Activated naive CD8-positive, alpha-beta T cell treated with anti-CD3 and anti-CD28 coated beads, Interleukin-2, amount 50 U/mL, for 24 hours (primary cell): ENCODE data around the gene ITGAX.

Experiments
- ATAC-seq: fragments of 150-1000 bp; cut with Tn5 transposase; one replicate; pipeline ENCODE4 v1.10.0; 2021
- DNase-seq: peaks from one replicate; pipeline ENCODE4 v3.0.0; 2021
- H3K27ac Mint-ChIP-seq: one replicate; pipeline ENCODE4 v1.8.0; 2021; ENCODE audit warnings: mild to moderate bottlenecking, mixed read lengths
- H3K27me3 Mint-ChIP-seq: one replicate; pipeline ENCODE4 v1.8.0; 2021; ENCODE audit warnings: mixed read lengths
- H3K36me3 Mint-ChIP-seq: one replicate; pipeline ENCODE4 v1.8.0; 2021; ENCODE audit warnings: low read depth, mixed read lengths
- H3K4me1 Mint-ChIP-seq: one replicate; pipeline ENCODE4 v1.8.0; 2021; ENCODE audit warnings: mixed read lengths
- H3K4me3 Mint-ChIP-seq: one replicate; pipeline ENCODE4 v1.8.0; 2021; ENCODE audit warnings: mild to moderate bottlenecking, moderate library complexity, mixed read lengths
- H3K9me3 Mint-ChIP-seq: one replicate; pipeline ENCODE4 v1.8.0; 2021; ENCODE audit warnings: mixed read lengths

ITGAX gene

GRCh38 chr16:31421587-31421986 lies 66.6 kb downstream of the ITGAX start:
- Mint-ChIP-seq H3K9me3 (no peaks in the 10 kb centered on the region), H3K36me3 (no peaks in the 10 kb centered on the region), H3K4me1 (peaks cover 40% of the 10 kb centered on the region), H3K27me3 (peaks cover 19% of the 10 kb centered on the region), H3K27ac (no peak overlapping the region), H3K4me3 (peak overlapping the region; percentile 40)
- peak; percentile 67 for DNase-seq
- peak; percentile 88 for ATAC-seq

GRCh38 chr16:31423241-31423640 lies 68.3 kb downstream of the ITGAX start:
- DNase-seq, result no peak
- ATAC-seq, result no peak
- Mint-ChIP-seq H3K4me1 (peaks cover 40% of the 10 kb centered on the region), H3K4me3 (no peak overlapping the region), H3K36me3 (no peaks in the 10 kb centered on the region), H3K27me3 (peaks cover 12% of the 10 kb centered on the region), H3K27ac (no peak overlapping the region), H3K9me3 (no peaks in the 10 kb centered on the region)

- Mint-ChIP-seq H3K36me3 (no peaks in the 10 kb centered on the region), H3K27ac (no peak overlapping the region), H3K27me3 (peaks cover 12% of the 10 kb centered on the region), H3K9me3 (no peaks in the 10 kb centered on the region), H3K4me3 (no peak overlapping the region), H3K4me1 (peaks cover 40% of the 10 kb centered on the region)
- DNase-seq (no peak), ATAC-seq (no peak)
Observed at GRCh38 chr16:31423801-31424200, 68.8 kb downstream of the ITGAX start.

DNA sequence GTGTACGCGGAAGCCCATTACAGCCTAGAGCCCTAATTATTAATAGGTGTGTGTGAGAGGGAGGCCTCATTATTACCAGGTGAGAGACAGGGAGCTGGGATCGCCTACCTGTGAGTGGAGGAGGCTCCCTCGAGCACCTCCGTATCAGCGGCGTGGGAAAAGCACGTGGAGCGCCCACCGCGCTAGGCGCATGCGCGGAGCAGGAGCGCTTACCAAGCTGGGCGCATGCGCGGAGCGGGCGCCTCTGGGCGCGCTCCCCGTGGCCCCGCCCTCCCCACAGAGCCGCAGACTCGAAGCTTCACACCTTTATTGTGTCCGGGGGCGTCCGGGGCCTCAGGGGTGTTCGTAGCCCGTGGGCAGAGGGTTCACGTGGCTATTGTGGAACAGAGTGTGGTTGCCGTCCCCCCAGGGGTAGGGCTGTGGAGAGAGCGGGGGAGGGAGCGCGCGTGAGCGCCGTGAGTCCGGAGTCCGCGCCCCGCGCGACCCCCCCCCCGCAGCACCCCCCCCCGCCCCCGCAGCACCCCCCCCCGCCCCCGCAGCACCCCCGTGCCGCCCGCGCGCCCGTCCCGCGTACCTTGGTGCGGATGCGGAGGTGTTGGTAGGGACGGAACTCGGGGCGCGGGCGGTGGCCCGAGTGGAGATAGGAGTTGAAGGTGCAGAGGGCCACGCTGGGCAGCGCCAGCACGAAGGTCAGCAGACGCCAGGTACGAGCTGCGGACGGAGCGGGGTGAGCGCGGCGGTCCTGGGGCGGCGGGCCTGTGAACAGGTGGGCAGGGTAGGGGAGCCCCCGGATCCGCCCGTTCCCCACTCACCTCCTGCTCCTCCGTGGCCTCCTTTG lies 72.7 kb downstream of the ITGAX start:
- H3K4me3 Mint-ChIP-seq, result no peak overlapping the region
- DNase-seq, result peak; percentile 62
- peaks cover 12% of the 10 kb centered on the region for H3K27me3 Mint-ChIP-seq
- no peaks in the 10 kb centered on the region for H3K36me3 Mint-ChIP-seq
- H3K9me3 Mint-ChIP-seq, result no peaks in the 10 kb centered on the region
- H3K4me1 Mint-ChIP-seq, result peaks cover 21% of the 10 kb centered on the region
- no peak overlapping the region for H3K27ac Mint-ChIP-seq
- no peak for ATAC-seq

GRCh38 chr16:31428279-31428597 lies 73.3 kb downstream of the ITGAX start, which contains the start of gene COX6A2:
Gene COX6A2 (minus strand): TSS chr16:31428360. CDS start chr16:31428325, 35 bp downstream.
- no peaks in the 10 kb centered on the region for H3K36me3 Mint-ChIP-seq
- H3K27me3 Mint-ChIP-seq, result peaks cover 9% of the 10 kb centered on the region
- ATAC-seq (no peak), DNase-seq (no peak)
- peaks cover 16% of the 10 kb centered on the region for H3K4me1 Mint-ChIP-seq
- no peak within 1 kb of the TSS for H3K27ac Mint-ChIP-seq
- no peak within 1 kb of the TSS for H3K4me3 Mint-ChIP-seq
- H3K9me3 Mint-ChIP-seq, result no peaks in the 10 kb centered on the region

DNA sequence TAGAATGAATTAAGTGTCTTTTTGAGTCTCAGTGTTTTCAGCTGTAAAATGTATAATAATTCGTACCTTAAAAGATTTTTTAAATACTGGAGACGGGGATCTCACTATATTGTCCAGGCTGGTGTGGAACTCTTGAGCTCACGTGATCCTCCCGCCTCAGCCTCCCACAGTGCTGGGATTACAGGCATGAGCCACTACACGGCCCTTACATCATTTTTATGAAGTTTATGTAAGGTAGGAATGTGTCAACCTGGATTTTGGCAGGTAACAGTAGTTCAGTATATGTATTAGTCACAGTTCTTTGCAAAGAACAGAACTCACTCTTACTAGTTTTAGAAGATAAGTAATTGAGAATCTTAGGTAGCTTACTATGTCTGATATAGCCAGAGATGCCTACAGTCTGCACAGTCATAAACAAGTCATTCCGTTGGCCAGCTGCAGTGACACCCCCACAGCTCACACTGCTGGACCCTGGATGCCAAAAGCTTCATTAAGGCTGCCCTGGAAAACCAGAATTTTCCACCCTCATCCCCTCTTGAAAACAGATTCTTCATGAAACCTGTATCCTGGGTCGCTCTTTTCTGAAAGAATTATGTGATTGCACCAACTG lies 73.8 kb downstream of the ITGAX start:
- H3K4me1 Mint-ChIP-seq, result peaks cover 13% of the 10 kb centered on the region
- H3K4me3 Mint-ChIP-seq, result no peak overlapping the region
- no peaks in the 10 kb centered on the region for H3K9me3 Mint-ChIP-seq
- H3K36me3 Mint-ChIP-seq, result no peaks in the 10 kb centered on the region
- peaks cover 9% of the 10 kb centered on the region for H3K27me3 Mint-ChIP-seq
- DNase-seq, result no peak
- no peak for ATAC-seq
- no peak overlapping the region for H3K27ac Mint-ChIP-seq

DNA sequence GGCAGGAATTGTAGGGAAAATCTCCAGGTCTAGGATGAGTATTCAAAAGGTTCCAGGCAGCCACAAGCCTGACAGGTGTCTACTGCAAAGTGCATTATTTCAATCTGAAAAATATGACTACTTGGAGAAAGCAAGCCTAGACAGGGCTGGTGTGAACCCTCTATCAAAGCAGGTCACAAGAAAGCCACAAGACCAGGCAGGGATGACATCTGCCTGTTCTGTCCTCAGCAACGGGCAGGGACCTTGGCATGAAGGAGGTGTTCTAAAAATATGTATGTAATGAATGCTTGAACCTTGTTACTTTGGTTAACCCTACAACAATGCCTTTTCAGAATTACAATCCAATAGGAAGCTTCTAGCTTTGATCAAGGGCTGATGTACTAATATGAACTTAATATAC lies 74.3 kb downstream of the ITGAX start:
- Mint-ChIP-seq H3K27me3 (peaks cover 9% of the 10 kb centered on the region), H3K4me1 (peaks cover 13% of the 10 kb centered on the region), H3K27ac (no peak overlapping the region), H3K9me3 (no peaks in the 10 kb centered on the region), H3K4me3 (no peak overlapping the region), H3K36me3 (no peaks in the 10 kb centered on the region)
- no peak for ATAC-seq
- no peak for DNase-seq

DNA sequence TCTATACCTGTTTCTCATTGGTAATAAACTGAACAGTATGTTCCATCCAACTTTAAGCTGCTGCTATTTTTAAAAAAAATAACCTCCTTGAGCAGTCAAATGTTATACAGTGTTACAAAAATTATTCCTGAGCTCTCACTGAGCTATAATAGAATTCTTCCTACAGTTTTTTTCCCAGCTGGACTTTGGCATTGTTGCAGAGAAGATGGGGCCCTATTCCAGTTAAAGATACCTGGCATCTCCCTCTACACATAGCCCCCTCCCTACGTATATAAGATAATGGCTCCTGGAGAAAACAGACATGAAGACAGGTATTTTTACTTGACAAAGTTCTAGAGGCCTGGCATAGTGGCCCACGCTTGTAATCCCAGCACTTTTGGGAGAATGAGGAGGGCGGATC lies 74.8 kb downstream of the ITGAX start:
- DNase-seq, result no peak
- H3K9me3 Mint-ChIP-seq, result no peaks in the 10 kb centered on the region
- ATAC-seq, result no peak
- no peak overlapping the region for H3K27ac Mint-ChIP-seq
- H3K27me3 Mint-ChIP-seq, result peaks cover 7% of the 10 kb centered on the region
- H3K4me3 Mint-ChIP-seq, result no peak overlapping the region
- H3K4me1 Mint-ChIP-seq, result peaks cover 13% of the 10 kb centered on the region
- no peaks in the 10 kb centered on the region for H3K36me3 Mint-ChIP-seq

GRCh38 chr16:31430380-31431052 lies 75.5 kb downstream of the ITGAX start:
- H3K27ac Mint-ChIP-seq, result no peak overlapping the region
- H3K36me3 Mint-ChIP-seq, result no peaks in the 10 kb centered on the region
- no peaks in the 10 kb centered on the region for H3K9me3 Mint-ChIP-seq

More at GRCh38 chr16:31430380-31431052, 75.5 kb downstream of the ITGAX start:
- ATAC-seq, result peak; percentile 67
- Mint-ChIP-seq H3K4me1 (peaks cover 13% of the 10 kb centered on the region), H3K4me3 (no peak overlapping the region), H3K27me3 (peaks cover 1% of the 10 kb centered on the region)
- no peak for DNase-seq
